PC-9 (cell line): ENCODE results near the gene ABAT.

Experiments
- EZH2 ChIP-seq: fragments of 200-600 bp; sonication (generic); IDR thresholded peaks from 2 replicates; pipeline ENCODE4 v1.8.0; 2017; ENCODE audit warnings: antibody characterized with exemption, low read depth
- TF ChIP-seq, protein P1 (sequence below): fragments of 200-600 bp; sonication (generic); conservative IDR thresholded peaks from 2 replicates; pipeline ENCODE4 v1.6.1; 2017; ENCODE audit warnings: mixed run types, antibody characterized with exemption, mild to moderate bottlenecking, moderate library complexity

DNA sequence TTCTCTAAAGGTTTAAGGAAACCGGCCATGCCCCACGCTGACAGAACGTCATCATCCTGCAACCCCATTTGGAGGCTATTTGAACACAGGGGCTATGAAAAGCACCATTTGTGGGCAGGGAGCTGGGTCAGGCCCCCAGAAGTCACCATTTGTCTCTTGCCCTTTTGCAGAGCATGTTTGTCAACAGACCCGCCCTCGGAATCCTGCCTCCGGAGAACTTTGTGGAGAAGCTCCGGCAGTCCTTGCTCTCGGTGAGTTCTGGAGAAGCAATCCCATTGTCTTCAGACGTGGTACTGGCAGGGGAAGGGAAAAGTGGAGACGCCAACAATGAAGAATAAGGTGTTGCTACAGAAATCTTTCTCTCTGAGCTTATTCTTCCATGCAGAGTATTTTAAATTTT, 89.5 kb downstream of the ABAT start:
- TF ChIP-seq, protein P1, sequence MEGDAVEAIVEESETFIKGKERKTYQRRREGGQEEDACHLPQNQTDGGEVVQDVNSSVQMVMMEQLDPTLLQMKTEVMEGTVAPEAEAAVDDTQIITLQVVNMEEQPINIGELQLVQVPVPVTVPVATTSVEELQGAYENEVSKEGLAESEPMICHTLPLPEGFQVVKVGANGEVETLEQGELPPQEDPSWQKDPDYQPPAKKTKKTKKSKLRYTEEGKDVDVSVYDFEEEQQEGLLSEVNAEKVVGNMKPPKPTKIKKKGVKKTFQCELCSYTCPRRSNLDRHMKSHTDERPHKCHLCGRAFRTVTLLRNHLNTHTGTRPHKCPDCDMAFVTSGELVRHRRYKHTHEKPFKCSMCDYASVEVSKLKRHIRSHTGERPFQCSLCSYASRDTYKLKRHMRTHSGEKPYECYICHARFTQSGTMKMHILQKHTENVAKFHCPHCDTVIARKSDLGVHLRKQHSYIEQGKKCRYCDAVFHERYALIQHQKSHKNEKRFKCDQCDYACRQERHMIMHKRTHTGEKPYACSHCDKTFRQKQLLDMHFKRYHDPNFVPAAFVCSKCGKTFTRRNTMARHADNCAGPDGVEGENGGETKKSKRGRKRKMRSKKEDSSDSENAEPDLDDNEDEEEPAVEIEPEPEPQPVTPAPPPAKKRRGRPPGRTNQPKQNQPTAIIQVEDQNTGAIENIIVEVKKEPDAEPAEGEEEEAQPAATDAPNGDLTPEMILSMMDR: no peak
- TF ChIP-seq EZH2: no peak
